ENCODE data around the gene SYNPR.

GRCh38 chr3:63303238-63303637, 25.1 kb downstream of the SYNPR start:
- TF ChIP-seq CTCF (IDR thresholded peaks at IDR 0.05; ENCODE audit: low read depth, low read length, poor library complexity, severe bottlenecking) (no peak), EZH2phosphoT487 (IDR thresholded peaks at IDR 0.05; ENCODE audit: borderline replicate concordance, low read length) (no peak)
